Activated gamma-delta T cell treated with anti-CD3 and anti-CD28 coated beads, Interleukin-2, amount 50 U/mL, for 16 hours (primary cell): ENCODE measurements around the gene PARD6A.

ENCODE experiments used
- DNase-seq: peaks from one replicate; pipeline ENCODE4 v3.0.0-alpha.2; 2020; ENCODE audit warnings: low read depth

PARD6A gene

GRCh38 chr16:67653789-67654402 lies 6.9 kb upstream of the PARD6A start:
- DNase-seq = no peak

- DNase-seq = no peak
These were observed 6.3 kb upstream of the PARD6A start for GRCh38 chr16:67654403-67654911.

- no peak for DNase-seq
These were observed 5.4 kb upstream of the PARD6A start for GRCh38 chr16:67655363-67655762.

GRCh38 chr16:67656344-67657016 lies 4.3 kb upstream of the PARD6A start:
- DNase-seq = no peak

- no peak for DNase-seq
These were observed 3.6 kb upstream of the PARD6A start for GRCh38 chr16:67657017-67657608.

- DNase-seq = no peak
These were observed 2.8 kb upstream of the PARD6A start for GRCh38 chr16:67657751-67658518.

GRCh38 chr16:67658849-67659674 lies 1.7 kb upstream of the PARD6A start:
- DNase-seq = no peak

GRCh38 chr16:67659675-67660563 lies 841 bp upstream of the PARD6A start, which contains the start of gene ACD:
ACD (minus strand) TSS chr16:67660260; CDS start chr16:67660220, 40 bp downstream.
- DNase-seq = peak; percentile 91

GRCh38 chr16:67661101-67661761 lies 471 bp downstream of the PARD6A start:
- no peak for DNase-seq

- no peak for DNase-seq
These were observed 1.3 kb downstream of the PARD6A start for GRCh38 chr16:67661886-67662652.

GRCh38 chr16:67662653-67663010 lies 1.9 kb downstream of the PARD6A start:
- no peak for DNase-seq

- DNase-seq = no peak
These were observed 2.6 kb downstream of the PARD6A start for GRCh38 chr16:67663151-67663876.

GRCh38 chr16:67663877-67664222 lies 3.1 kb downstream of the PARD6A start:
- no peak for DNase-seq

- no peak for DNase-seq
These were observed 3.5 kb downstream of the PARD6A start for GRCh38 chr16:67664258-67664657.

- no peak for DNase-seq
These were observed 4.1 kb downstream of the PARD6A start for GRCh38 chr16:67664871-67665270.

GRCh38 chr16:67665598-67665997 lies 4.8 kb downstream of the PARD6A start:
- no peak for DNase-seq

- DNase-seq = no peak
These were observed 5.3 kb downstream of the PARD6A start for GRCh38 chr16:67666032-67666551.
